Stimulated activated naive CD8-positive, alpha-beta T cell treated with anti-CD3 and anti-CD28 coated beads, Interleukin-15, amount 100 ng/mL, for 72 hours (primary cell): ENCODE measurements around the gene CDCP2.

Experiments
- ATAC-seq: fragments of 150-1000 bp; cut with Tn5 transposase; 2 replicates; pipeline ENCODE4 v1.10.0; 2021; ENCODE audit warnings: mild to moderate bottlenecking, moderate library complexity
- DNase-seq, 2 donors: peaks; one replicate each; pipeline ENCODE4 v3.0.0; 2021 to 2022
- H3K27ac Mint-ChIP-seq, 2 donors: one replicate each; pipeline ENCODE4 v1.8.0; 2022; ENCODE audit warnings: mild to moderate bottlenecking in 2 of 2, mixed read lengths in 2 of 2, moderate library complexity in 2 of 2
- H3K27me3 Mint-ChIP-seq: one replicate; pipeline ENCODE4 v1.8.0; 2022; ENCODE audit warnings: mixed read lengths
- H3K4me1 Mint-ChIP-seq: one replicate; pipeline ENCODE4 v1.8.0; 2022; ENCODE audit warnings: mild to moderate bottlenecking, mixed read lengths
- H3K4me3 Mint-ChIP-seq, 2 donors: one replicate each; pipeline ENCODE4 v1.8.0; 2022; ENCODE audit warnings: mild to moderate bottlenecking in 2 of 2, mixed read lengths in 2 of 2, moderate library complexity in 1 of 2
- H3K9me3 Mint-ChIP-seq, 2 donors: one replicate each; pipeline ENCODE4 v1.8.0; 2022; ENCODE audit warnings: mixed read lengths in 2 of 2

Gene CDCP2

DNA sequence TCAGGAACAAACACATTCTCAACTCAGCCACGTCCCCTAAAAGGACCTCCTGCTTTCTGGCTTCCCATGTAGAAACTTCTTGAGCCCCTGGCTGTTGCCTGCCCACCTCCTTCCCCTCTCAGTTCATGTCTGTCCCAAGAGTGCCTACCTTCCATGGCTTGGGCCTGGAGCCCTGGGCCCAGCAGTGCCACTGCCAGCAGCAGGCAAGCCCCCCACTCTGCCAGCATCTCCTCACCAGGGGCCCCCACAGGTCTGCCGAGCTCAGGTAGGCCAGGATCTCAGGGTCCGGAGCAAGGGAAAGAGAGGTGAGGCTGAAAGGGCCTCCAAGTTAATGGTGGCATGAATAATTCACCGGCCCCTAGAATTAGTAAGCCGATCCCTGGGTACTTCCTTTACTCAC, at the start of gene CDCP2:
CDCP2 (minus strand) TSS at position 305 of the 400 bp plus-strand sequence; CDS start at position 227, 78 bp downstream.
- ATAC-seq: no peak
- no peak within 1 kb of the TSS for H3K4me3 Mint-ChIP-seq

DNA sequence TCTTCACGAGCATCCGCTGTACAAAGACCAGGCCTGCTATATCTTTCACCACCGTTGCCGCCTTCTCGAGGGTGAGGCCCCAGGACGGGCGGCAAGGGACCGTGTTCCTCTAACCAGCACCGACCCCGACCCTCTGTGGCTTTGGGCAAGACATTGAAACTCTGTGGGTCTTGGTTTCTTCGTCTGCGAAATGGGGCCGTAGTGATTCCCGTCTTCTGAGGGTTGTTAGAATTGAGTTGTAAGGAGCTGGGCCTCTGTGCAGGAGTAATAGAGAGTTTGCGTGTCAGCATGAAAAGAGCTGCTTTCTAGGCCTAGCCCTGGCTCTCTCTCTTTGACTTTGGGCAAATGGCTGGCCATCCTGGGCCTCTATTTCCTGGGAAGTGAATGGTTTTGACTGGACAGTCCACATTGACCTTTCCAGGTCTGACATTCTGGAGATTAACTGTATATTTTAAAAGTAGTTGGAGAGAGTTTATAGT, 47.8 kb upstream of the CDCP2 start:
- H3K4me3 Mint-ChIP-seq: peak overlapping the region; percentile 85 to 94
- peak overlapping the region; percentile 94 to 95 for H3K27ac Mint-ChIP-seq
- H3K4me1 Mint-ChIP-seq: peaks cover 40% of the 10 kb centered on the region
- no peaks in the 10 kb centered on the region for H3K9me3 Mint-ChIP-seq
- ATAC-seq (peak; percentile 45), DNase-seq (no peak)
- no peaks in the 10 kb centered on the region for H3K27me3 Mint-ChIP-seq

More for the DNA sequence above, at the start of gene CDCP2:
- Mint-ChIP-seq H3K9me3 (no peaks in the 10 kb centered on the region), H3K27ac (peak within 1 kb of the TSS in 1 of 2 donors; percentile 35), H3K27me3 (no peaks in the 10 kb centered on the region), H3K4me1 (no peaks in the 10 kb centered on the region)
- DNase-seq: no peak

DNA sequence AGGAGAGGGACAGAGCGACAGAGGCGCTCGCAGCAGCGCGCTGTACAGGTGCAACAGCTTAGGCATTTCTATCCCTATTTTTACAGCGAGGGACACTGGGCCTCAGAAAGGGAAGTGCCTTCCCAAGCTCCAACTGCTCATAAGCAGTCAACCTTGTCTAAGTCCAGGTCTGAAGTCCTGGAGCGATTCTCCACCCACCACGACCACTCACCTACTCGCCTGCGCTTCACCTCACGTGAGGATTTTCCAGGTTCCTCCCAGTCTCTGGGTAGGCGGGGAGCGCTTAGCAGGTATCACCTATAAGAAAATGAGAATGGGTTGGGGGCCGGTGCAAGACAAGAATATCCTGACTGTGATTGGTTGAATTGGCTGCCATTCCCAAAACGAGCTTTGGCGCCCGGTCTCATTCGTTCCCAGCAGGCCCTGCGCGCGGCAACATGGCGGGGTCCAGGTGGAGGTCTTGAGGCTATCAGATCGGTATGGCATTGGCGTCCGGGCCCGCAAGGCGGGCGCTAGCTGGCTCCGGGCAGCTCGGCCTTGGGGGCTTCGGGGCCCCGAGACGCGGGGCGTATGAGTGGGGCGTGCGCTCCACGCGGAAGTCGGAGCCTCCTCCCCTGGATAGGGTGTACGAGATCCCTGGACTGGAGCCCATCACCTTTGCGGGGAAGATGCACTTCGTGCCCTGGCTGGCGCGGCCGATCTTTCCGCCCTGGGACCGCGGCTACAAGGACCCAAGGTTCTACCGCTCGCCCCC, 47.1 kb upstream of the CDCP2 start, which contains the start of the genes CYB5RL and MRPL37:
CYB5RL (minus strand) TSS at position 266 of the 754 bp plus-strand sequence. CDS start 4,414 bp downstream, outside the sequence.
MRPL37 (plus strand) TSS at position 403 of the 754 bp plus-strand sequence; CDS start at position 480, 77 bp downstream.
- Mint-ChIP-seq H3K27me3 (no peaks in the 10 kb centered on the region), H3K4me1 (peaks cover 40% of the 10 kb centered on the region), H3K4me3 (peak within 1 kb of the TSS; percentile 85 to 94), H3K27ac (peak within 1 kb of the TSS; percentile 94 to 95), H3K9me3 (no peaks in the 10 kb centered on the region)
- peak; percentile 97 for ATAC-seq
- peak; percentile 88 to 92 for DNase-seq

DNA sequence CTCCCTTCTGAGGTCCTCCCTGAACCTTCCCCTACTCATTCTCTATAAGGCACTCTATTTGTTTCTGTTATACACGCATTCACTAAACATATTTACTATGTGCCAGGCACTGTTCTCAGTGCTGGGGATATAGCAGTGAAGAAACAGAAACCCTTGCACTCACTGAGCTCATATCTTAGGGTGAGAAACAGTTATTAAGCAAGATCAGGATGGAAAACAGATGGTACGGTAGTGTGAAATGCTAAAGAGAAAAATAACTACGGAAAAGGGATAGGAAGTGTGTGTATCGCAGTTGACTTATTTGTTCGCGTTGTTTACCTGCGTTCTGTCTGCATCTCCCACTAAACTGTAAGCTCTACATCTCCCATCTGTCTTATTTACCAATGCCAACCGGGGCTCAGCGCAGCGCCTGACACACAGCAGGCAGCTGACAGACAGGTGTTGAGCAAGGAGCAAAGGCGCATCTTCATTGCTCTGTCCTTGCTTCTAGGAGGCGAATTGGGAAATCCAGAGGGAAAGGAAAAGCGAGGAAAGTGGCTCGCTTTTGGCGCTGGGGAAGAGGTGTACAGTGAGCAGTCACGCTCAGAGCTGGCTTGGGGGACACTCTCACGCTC, 46.5 kb upstream of the CDCP2 start:
- Mint-ChIP-seq H3K4me1 (peaks cover 40% of the 10 kb centered on the region), H3K27ac (peak overlapping the region; percentile 85 to 94), H3K4me3 (peak overlapping the region; percentile 85 to 94), H3K27me3 (no peaks in the 10 kb centered on the region), H3K9me3 (no peaks in the 10 kb centered on the region)
- peak; percentile 8 for ATAC-seq
- peak in 1 of 2 donors; percentile 13 for DNase-seq

DNA sequence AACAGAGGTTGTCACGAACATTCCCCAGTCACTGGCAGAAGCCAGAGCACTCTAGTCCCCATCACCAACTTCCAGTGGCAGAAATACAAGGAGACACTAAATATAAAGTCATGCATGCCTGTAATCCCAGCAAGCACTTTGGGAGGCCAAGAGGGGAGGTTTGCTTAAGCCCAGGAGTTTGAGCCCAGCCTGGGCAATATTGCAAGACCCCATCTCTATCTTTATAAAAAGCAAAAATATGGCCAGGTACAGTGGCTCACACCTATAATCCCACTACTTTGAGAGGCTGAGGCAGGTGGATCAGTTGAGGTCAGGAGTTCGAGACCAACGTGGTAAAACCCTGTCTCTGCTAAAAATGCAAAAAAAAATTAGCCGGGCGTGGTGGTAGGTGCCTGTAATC, 40.7 kb upstream of the CDCP2 start:
- Mint-ChIP-seq H3K27ac (no peak overlapping the region), H3K4me1 (no peaks in the 10 kb centered on the region), H3K4me3 (no peak overlapping the region), H3K9me3 (no peaks in the 10 kb centered on the region), H3K27me3 (no peaks in the 10 kb centered on the region)
- ATAC-seq (no peak), DNase-seq (no peak)

DNA sequence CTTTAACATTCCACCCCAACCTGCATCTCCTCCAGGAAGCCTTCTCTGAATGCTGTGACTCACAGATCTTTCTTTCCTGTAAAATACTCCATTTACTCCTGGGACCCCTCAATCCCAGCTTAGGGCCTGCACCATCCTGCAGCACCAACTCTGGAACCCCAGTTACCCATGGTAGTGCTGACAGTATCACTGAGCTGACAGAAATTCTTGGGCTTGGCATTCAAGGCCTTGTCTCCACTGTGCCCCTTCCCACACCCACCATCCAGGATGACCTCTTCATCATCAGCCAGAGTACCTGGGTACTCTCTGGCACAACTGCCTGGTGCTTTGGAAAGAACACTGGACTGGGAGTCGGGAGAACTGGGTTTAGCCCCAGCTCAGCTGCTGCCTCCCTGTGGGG, 38.7 kb upstream of the CDCP2 start:
- no peaks in the 10 kb centered on the region for H3K9me3 Mint-ChIP-seq
- no peaks in the 10 kb centered on the region for H3K27me3 Mint-ChIP-seq
- no peak for DNase-seq
- no peak overlapping the region for H3K4me3 Mint-ChIP-seq
- ATAC-seq: no peak
- H3K27ac Mint-ChIP-seq: no peak overlapping the region
- H3K4me1 Mint-ChIP-seq: no peaks in the 10 kb centered on the region

DNA sequence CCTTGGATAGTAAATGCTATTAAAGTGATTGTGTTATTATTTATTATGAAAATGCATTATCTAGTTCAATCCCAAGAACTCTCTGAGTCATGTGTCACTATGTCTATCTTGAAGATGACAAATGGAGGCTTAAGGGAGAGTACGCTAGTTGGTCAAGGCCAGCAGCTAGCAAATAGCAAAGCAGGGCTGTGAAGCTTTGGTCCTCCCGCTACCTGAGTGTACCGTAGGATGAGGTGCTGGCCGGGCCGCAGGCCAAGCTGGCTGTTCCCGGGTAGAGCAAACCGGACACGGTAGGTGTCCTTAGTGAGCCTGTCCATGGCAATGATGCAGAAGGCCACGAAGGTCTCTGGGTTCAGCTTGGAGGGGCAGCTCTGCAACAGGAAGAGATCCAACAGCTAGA, 37.7 kb upstream of the CDCP2 start:
- DNase-seq (no peak), ATAC-seq (no peak)
- no peaks in the 10 kb centered on the region for H3K4me1 Mint-ChIP-seq
- no peaks in the 10 kb centered on the region for H3K9me3 Mint-ChIP-seq
- no peaks in the 10 kb centered on the region for H3K27me3 Mint-ChIP-seq
- no peak overlapping the region for H3K4me3 Mint-ChIP-seq
- H3K27ac Mint-ChIP-seq: no peak overlapping the region

DNA sequence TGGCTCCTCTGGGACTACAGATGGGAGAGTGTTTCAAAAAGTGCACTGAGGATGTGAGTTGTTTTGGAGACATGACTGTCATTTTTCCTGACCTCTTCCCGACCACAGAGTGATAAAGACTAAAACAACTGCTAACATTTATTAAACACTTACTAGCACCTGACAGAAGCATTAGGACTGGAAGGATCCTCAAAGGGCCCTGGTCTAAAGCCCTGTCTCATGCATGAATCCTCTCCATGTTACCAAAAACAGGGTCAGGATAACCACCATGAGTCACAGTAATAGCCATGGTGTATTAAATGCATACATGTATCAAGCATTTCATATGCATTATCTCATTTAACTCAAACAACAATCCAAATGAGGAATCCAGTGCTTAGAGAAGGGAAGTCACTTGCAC, 35.5 kb upstream of the CDCP2 start:
- Mint-ChIP-seq H3K27ac (no peak overlapping the region), H3K27me3 (no peaks in the 10 kb centered on the region), H3K4me1 (no peaks in the 10 kb centered on the region), H3K9me3 (no peaks in the 10 kb centered on the region), H3K4me3 (no peak overlapping the region)
- no peak for DNase-seq
- no peak for ATAC-seq

DNA sequence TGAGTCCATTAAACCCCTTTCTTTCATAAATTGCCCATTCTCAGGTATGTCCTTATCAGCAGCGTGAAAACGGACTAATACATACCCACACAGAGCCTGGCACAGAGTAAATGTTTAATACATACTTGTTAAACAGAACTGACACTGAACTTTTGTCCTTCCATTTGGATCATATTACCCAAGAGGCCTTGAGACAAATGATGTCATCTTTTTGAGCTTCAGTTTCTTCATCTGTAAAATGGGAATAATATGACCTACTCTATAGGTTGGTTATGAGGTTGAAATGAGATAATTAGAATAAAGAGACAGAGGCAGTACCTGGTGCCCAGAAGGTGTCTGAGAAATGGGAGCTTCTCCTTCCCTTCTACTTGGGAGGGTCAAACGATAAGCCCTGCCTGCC, 33.3 kb upstream of the CDCP2 start:
- ATAC-seq (no peak), DNase-seq (no peak)
- H3K9me3 Mint-ChIP-seq: no peaks in the 10 kb centered on the region
- no peak overlapping the region for H3K4me3 Mint-ChIP-seq
- no peaks in the 10 kb centered on the region for H3K4me1 Mint-ChIP-seq
- no peaks in the 10 kb centered on the region for H3K27me3 Mint-ChIP-seq
- H3K27ac Mint-ChIP-seq: no peak overlapping the region

DNA sequence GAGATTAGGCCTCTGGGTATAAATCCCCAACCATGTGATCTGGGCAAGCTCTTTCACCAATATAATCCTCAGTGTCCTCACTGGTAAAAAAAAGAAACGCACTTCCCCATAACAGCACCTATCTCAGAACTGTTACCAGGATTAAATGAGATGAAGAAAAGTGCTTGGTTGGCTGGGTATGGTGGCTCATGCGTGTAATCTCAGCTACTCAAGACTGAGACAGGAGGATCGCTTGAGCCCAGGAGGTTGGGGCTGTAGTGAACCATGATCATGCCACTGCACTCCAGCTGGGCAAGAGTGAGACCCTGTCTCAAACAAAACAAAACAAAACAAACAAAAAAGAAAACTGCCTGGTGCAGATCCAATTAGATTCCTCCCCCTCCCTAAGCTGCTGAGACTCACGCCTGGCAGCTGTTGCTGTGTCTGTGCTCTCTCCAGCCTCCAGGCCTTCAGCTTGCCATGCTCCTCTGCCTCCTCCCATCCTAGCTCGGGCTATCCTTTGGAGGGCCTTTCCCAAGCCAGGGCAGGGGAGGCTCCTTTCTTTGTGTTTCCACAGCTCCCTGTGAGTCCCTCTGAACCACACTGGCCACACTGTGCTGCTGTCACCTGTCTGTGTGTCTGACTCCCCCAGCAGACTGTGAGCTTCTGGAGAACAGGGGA, 28.0 kb upstream of the CDCP2 start:
- Mint-ChIP-seq H3K4me1 (no peaks in the 10 kb centered on the region), H3K4me3 (no peak overlapping the region), H3K27ac (peak overlapping the region in 1 of 2 donors; percentile 50), H3K27me3 (no peaks in the 10 kb centered on the region), H3K9me3 (no peaks in the 10 kb centered on the region)
- no peak for DNase-seq
- ATAC-seq: no peak

DNA sequence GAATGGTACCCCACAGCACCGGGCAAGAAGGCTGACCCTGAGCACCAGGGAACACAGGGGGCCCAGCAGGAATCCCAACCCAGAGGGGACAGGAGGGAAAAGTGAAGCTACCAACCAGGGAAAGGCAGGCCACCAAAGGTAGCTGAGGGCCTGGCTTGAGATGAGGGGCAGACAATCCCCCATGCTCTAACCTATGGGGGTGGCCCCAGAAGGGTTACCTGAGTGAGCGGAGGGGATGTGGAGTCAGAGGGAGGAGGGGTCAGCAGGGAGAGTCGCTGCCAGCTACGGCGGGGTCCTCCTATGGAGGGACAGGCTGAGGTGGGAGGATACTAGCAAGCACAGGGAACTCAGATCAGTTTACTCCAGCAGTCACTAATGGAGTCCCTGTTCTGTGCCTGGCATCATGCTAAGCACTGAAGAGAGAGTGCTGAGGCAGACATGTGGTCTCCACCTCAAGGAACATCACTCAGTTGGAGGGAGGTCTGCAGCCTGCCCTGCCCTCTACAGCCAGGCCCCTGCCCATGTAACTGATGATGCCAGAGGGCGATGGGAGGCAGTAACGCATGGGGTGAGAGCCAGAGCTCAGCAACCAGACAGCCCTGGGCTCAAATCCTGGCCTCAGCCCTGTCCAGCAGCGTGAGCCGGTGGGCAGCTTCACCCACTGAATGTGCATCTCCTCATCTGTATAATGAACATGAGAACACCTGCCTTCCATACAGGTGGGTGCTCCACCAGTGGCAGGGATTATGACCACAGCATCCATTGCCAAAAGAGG, 25.7 kb upstream of the CDCP2 start:
- Mint-ChIP-seq H3K27me3 (no peaks in the 10 kb centered on the region), H3K9me3 (no peaks in the 10 kb centered on the region), H3K27ac (peak overlapping the region in 1 of 2 donors; percentile 72), H3K4me1 (no peaks in the 10 kb centered on the region), H3K4me3 (no peak overlapping the region)
- DNase-seq (no peak), ATAC-seq (no peak)

DNA sequence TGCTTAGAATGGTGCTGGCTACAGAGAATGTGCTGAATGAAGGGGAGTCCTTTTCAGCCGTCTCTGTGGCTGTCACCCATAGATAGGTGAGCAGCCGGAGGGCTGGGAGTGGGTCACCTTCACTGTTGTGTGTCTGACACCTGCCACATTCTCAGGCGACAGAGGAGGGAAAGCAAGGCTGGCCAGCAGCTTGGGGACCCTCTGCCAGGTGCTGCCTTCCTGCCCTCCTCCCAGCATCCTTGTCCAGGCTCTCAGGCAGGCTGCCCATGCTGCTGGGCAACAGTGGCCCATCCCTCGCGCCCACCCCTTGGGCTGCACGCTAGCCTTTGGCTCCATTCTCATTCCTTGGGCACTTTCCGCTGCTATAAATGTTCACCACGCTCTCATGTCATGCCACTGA, 24.9 kb upstream of the CDCP2 start:
- DNase-seq (no peak), ATAC-seq (no peak)
- H3K9me3 Mint-ChIP-seq: no peaks in the 10 kb centered on the region
- no peaks in the 10 kb centered on the region for H3K27me3 Mint-ChIP-seq
- no peaks in the 10 kb centered on the region for H3K4me1 Mint-ChIP-seq
- no peak overlapping the region for H3K4me3 Mint-ChIP-seq
- peak overlapping the region in 1 of 2 donors; percentile 72 for H3K27ac Mint-ChIP-seq

DNA sequence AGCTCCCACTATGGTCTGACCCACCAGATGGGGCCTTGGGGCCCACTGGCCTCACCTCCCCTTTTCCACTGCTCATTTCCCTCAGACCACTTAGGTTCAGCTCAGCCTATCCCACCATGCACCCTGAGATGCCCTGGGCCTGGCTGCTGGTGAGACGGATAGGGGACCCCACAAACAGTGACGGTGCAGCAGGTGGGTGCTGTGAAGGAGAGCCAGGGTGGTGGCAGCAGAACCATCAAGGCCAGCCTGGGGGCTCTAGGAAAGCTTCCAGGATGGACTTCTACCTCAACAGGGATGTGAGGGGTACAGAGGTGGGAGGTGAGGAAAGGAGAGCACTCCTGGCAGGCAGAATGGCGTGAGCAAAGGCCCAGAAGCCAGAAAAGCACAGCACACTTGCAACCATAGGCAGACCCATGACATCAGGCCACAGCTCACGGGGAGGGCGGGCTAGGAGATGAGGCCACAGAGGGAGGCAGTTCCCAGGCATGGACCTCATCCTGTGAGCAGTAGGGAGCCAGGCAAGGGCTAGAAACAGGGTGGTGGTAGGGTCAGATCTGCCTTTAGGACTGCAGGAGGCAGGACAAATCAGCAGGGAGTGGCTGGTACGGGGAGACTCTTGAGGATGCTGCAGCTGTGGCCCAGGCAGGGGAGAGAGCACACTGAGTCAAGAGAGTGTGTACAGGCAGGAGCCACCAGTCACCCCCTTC, 24.0 kb upstream of the CDCP2 start:
- peaks cover under 1% of the 10 kb centered on the region for H3K4me1 Mint-ChIP-seq
- no peak overlapping the region for H3K27ac Mint-ChIP-seq
- no peaks in the 10 kb centered on the region for H3K9me3 Mint-ChIP-seq
- ATAC-seq: no peak
- DNase-seq: no peak
- H3K27me3 Mint-ChIP-seq: no peaks in the 10 kb centered on the region
- H3K4me3 Mint-ChIP-seq: no peak overlapping the region

DNA sequence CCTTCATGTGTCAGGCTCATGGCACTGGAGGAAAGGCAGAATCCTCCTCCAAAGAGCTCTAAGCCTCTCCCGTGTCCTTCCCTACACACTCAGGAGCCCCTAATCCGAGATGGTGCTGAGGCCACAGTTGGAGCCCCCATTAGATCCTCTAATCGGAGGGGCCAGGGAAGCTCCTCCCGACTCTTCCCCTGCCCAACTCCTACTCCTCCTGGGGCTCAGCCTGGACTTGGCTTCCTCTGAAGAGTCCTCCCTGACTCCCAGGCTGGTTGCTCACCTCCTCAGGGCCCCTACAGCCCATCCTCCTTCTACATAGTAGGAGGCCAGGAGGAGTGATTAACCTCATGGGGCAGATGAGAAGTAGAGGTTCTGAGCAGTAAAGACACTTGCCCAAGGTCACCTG, 21.3 kb upstream of the CDCP2 start:
- H3K4me1 Mint-ChIP-seq: peaks cover 13% of the 10 kb centered on the region
- no peak for DNase-seq
- H3K4me3 Mint-ChIP-seq: no peak overlapping the region
- H3K27me3 Mint-ChIP-seq: no peaks in the 10 kb centered on the region
- ATAC-seq: no peak
- no peak overlapping the region for H3K27ac Mint-ChIP-seq
- no peaks in the 10 kb centered on the region for H3K9me3 Mint-ChIP-seq

DNA sequence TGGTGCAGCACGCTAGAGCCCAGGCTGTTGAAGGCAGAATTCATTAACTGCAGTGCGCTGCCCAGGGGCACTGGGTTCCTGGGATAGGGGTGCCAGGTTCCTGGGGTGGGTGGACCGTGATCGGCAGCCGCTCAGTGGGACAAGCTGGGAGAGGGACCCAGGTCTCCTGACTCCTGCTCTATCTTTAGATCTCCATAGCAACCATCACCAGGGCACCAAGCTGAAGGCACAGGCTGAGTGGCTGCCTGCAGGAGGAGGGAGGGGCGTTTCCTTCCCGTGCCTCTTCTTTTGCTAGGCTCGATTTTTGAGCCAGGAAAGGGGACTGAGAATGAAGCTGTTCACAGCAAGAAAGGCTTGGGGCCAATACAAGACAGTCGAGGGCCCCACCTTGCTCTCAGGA, 20.9 kb upstream of the CDCP2 start:
- no peak for ATAC-seq
- DNase-seq: no peak
- H3K27ac Mint-ChIP-seq: no peak overlapping the region
- no peaks in the 10 kb centered on the region for H3K27me3 Mint-ChIP-seq
- no peaks in the 10 kb centered on the region for H3K9me3 Mint-ChIP-seq
- peaks cover 13% of the 10 kb centered on the region for H3K4me1 Mint-ChIP-seq
- H3K4me3 Mint-ChIP-seq: no peak overlapping the region
